H4 (cell line): Measurements from ENCODE around the gene CKM. TPM values are rescaled to one million over a fixed set of nuclear protein-coding genes. Genes with fewer than 3 reads are reported as not detected.

Experiments
- total RNA-seq: library from RNA; depleted of rRNA; stranded (reverse); fragments of >200 nt; shearing (Covaris generic); gene quantifications from 2 replicates; pipeline ENCODE4 v1.2.3, GENCODE V29; 2014; rRNA removed

The CKM gene
- total RNA-seq, 1 experiment from 2014 or later, result not detected

Other genes starting within 250 kb of the CKM start
- not detected in 2 replicates for gene ZNF296, start 246.4 kb downstream of the CKM start, total RNA-seq
- gene GEMIN7, start 243.6 kb downstream of the CKM start, total RNA-seq, result 23.5 and 27.5 TPM in 2 replicates
- 8.0 and 13.2 TPM in 2 replicates for gene PPP1R37, start 229.7 kb downstream of the CKM start, total RNA-seq
- gene NKPD1, start 161.9 kb downstream of the CKM start, total RNA-seq, result 0.19 TPM in 1 of 2 replicates, not detected in the other
- gene TRAPPC6A, start 144.6 kb downstream of the CKM start, total RNA-seq, result 8.9 and 14.5 TPM in 2 replicates
- gene BLOC1S3, start 144.1 kb downstream of the CKM start, total RNA-seq, result 2.1 and 5.3 TPM in 2 replicates
- not detected in 2 replicates for gene EXOC3L2, start 77.5 kb downstream of the CKM start, total RNA-seq
- 3.7 and 5.0 TPM in 2 replicates for gene MARK4, start 71.6 kb downstream of the CKM start, total RNA-seq
- gene KLC3, start 17.9 kb upstream of the CKM start, total RNA-seq, result 0.72 TPM in 1 of 2 replicates, not detected in the other
- gene ERCC2, start 47.7 kb upstream of the CKM start, total RNA-seq, result 4.6 and 8.3 TPM in 2 replicates
- 0.14 and 1.1 TPM in 2 replicates for gene PPP1R13L, start 82.2 kb upstream of the CKM start, total RNA-seq
- gene POLR1G, start 83.8 kb upstream of the CKM start, total RNA-seq, result 6.8 and 9.0 TPM in 2 replicates
- gene ERCC1, start 101.0 kb upstream of the CKM start, total RNA-seq, result 49.3 and 84.0 TPM in 2 replicates
- gene FOSB, start 145.1 kb upstream of the CKM start, total RNA-seq, result 1.2 TPM in 1 of 2 replicates, not detected in the other
- 3.5 and 6.1 TPM in 2 replicates for gene RTN2, start 174.2 kb upstream of the CKM start, total RNA-seq
- gene PPM1N, start 175.6 kb upstream of the CKM start, total RNA-seq, result 0.21 and 1.1 TPM in 2 replicates
- 29.1 and 43.5 TPM in 2 replicates for gene VASP, start 184.6 kb upstream of the CKM start, total RNA-seq